CD4-positive, alpha-beta T cell treated with Interleukin-2 at 100 ng/mL for 4 hours (primary cell): ENCODE data around the gene SRSF4.
"Not testable (repeated sequence)": the region's sequence is repeated elsewhere in the genome, so short reads cannot be mapped to it uniquely, and the experiment has no call there.

Experiments used
- DNase-seq: peaks from one replicate; pipeline ENCODE4 v3.0.0-alpha.2; 2020; ENCODE audit warnings: low spot score

SRSF4 gene

DNA sequence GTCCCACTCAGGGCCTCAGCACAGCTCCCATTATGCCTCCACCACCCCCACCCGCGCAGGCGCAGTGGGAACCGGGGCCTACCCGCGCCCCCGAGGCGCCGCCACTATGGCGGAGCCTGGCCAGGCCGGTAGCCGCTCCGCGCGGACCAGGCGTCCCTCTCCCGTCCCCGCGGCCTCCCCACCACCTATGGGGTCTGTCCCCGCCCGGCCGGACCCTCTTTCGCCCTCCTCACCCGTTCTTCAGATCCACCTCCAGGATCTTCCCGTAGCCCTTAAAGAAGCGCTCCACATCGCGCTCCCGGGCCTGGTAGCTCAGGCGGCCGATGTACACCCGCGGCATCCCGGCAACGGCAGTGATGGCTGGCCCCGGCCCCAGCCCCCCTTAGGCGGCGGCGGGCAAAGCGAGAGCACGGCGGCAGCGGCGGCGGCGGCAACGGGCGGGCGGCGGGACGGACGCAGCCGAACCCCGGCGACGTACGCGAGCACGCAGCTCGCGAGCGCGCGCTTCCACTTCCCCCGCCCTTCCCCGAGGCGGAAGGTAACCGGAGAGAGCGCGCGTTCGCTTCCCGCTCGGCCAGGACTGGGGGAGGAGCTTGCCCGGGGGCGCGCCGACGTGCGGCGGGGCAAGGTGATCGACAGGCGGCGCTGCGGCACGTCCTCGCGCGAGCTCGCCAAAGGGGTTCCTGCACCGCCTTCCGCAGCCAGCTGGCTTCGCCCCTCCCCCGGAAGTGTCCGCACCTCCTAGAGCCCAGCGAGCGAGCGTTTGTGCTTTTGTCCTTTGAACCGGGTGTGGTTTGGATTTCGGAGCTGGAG is at the start of gene SRSF4:
TSS of gene SRSF4 (minus strand) at position 488 of the 813 bp plus-strand sequence. CDS start at position 340, 148 bp downstream.
- peak; percentile 99 for DNase-seq

DNA sequence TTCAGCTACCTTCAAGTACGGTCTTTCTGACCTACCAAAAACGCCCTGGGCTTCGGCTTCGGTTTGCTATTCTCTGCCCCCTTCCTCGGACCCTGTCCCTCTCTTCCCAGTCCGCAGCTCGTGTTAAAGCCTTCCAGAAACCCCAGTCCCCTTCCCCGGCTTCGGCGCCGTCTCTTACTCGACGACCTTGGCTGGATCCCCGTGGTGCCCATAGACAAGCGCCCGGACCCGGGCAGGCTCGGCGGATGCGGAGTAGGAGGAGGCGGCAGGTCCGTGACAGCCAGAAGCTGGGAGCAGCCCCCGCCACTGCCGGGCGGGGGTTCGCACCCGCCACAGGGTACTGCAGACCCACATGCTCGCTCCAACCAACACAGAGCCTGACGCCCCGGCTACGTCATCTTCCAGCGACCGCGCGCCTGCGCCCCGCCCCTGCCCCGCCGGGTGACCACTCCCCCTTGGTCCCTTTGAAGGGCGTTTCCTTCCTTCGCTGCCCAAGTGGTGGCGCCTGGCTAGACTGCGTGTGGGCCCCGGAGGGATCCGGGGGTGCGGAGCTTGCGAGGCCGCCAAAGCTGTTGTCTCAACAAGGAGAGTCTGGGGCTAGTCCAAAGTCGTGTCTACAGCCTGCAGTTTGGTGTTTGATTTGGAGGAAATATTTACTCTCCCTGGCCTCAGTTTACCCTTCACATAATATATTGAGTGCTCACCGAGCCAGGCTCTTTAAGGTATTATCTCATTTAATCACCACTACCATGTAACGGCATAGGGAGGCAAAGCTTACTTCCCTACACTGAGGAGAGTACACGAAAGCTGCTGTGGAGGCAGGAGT is 49.1 kb upstream of the SRSF4 start, which contains the start of gene MECR:
TSS of gene MECR (minus strand) at position 382 of the 826 bp plus-strand sequence. CDS start at position 354, 28 bp downstream.
- DNase-seq, result peak; percentile 94

DNA sequence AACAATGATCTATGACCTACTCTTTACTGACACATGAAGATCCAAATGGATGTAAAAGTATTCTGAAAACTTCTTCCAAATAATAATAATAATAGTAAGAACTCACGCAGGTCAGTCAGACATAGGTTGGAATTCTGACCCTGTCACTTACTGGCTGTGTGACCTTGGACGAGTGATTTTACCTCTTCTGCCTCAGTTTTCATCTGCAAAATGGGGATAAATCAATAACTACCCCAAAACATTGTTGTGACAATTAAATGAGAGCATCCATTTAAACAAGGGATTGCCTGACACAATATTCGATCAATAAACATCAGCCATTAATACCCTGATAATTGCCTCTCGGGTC is 48.5 kb upstream of the SRSF4 start:
- DNase-seq, result no peak

DNA sequence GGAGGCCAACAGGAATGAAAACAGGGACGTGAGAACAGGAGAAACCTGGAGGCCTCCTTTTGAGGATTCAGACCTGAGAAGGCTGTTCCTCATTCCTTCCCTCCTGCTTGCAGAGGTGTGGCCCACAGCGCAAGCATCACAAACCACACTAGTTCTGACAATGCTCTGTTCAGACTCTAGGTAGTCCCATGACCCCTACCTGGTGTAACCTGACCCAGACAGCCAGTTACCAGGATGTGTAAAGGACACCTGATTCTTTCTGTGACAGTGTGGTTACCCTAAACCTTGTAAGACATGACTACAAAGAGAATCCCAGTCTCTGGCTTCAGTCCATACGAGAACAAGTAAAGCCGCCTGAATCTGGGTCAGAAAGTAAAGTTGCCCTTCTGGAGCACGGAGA is 45.8 kb upstream of the SRSF4 start:
- no peak for DNase-seq

DNA sequence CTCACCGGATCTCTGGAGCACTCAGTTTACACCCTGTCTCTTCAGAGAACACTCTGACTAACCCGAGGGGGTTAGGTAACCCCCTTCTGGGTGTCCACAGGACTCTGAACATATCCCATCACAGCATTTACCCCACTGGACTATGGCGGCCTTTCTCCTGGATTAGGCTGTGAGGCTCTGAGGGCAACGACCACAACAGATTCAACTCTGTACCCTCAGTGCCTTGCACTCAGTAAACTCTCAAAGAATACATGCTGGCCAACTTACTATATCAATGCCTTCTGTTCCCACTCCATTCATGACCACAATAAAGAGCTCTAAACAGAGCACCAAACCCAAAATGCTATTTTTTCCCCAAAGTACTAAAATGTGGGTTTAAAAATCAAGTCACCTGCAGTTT is 43.7 kb upstream of the SRSF4 start:
- DNase-seq, result no peak

DNA sequence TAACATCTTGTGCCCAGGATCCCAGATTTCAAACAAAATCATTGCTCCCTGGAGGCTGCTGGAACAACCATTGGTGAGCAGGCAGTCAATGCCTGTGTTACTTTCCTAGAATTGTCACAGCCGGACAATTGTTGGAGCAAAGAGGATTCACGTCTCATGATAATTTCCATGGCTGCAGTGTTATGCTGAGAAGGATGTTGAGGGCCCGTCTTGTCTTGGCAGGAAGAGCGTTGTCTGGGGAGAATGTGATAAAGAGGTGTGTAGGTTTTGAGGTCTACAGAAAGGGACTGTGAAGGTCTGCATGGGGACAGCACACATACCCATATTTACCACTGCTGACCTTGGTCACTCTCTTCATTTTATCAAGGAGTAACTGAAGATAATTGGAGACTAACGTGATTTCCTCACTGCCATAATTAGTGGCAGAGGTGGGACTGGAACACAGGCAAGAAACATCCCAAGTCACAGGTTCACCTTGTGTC is 42.7 kb upstream of the SRSF4 start:
- no peak for DNase-seq

DNA sequence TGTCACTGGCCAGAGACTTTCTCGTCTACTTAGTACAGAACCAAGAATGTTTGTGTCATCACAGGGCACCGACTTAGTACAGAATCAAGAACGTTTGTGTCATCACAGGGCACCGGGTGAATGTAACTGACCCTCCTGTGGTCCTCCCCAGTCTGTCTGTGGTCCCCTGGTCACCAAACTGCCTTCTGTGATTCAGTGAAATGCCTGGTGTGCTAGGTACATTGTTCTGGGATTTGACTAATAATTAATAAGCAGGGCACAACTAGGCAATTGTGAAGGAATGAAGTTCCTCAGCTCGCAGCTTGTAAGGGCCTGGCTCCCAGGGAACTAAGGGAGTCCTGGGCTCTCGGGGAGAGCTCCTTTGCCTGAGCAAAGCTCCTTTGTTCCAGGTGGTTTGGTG is 41.8 kb upstream of the SRSF4 start:
- no peak for DNase-seq

DNA sequence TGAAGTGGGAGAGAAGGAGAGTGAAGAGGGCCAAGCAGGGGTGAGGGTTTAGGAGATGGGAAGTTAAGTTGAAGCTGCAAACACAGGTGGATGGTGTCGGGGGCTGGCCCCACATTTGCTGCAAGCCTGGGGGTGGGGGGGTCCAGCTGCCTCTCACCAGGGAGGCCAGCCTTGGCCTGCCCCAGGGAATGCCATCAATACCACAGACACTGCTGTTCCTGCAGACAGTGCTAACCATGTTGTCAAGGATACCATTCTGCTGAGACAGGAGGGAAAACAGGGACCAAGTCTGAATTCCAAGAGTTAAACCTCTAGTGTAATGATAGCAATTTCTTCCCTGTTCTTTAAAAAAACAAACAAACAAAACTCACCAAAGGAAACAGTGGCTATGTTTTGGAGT is 41.0 kb upstream of the SRSF4 start:
- no peak for DNase-seq

DNA sequence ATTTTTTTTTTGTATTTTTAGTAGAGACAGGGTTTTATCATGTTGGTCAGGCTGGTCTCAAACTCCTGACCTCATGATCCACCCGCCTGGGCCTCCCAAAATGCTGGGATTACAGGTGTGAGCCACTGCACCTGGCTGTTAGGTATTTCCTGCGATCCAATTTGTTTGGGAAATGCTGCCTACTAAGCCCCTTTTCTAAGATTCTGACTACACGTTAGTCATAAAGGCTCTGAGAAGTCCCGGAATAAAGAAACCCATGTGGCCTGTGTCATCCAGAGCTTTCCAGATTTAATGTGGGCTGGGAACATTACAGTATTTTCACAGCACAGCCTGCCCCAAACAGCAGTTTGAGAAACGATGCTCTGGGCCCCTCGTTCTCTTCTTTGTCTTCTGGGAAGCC is 40.6 kb upstream of the SRSF4 start:
- DNase-seq, result not testable (repeated sequence)

DNA sequence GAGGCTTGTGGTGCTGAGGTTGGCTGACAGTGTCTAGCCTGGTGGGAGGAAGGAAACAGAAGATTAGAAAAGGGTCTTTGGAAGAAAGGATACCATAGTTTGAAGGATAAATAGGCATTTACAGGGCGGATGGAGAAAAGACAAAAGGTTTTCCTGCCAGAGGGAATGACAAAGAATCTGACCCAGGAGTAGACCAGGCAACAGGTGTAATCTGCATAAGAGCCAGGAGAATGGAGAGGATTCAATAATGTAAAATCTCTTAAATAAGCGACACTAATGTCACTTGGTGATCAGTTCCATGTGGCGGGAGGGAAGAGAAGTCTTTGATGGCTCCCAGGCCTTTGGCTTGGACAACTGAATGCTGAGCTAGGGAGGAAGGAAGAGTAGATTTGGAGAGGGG is 39.6 kb upstream of the SRSF4 start:
- no peak for DNase-seq

DNA sequence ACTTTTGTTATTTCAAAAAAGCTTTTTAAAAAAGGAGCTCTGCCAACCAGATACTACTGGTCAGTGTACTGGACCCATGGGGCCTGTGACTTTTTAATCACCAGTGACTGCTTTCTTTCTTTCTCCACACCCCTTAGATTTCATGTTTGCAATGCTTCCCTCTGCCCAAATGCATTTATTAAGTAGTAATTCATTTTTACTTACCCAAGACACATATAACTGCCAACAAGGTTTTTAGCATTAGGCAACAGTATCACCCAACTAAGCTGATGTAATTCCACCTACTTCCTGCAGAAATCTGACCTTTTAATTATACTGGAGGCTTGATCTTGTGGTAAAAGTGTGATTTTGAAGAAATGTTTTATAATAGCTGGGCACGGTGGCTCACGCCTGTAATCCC is 36.5 kb upstream of the SRSF4 start:
- no peak for DNase-seq

DNA sequence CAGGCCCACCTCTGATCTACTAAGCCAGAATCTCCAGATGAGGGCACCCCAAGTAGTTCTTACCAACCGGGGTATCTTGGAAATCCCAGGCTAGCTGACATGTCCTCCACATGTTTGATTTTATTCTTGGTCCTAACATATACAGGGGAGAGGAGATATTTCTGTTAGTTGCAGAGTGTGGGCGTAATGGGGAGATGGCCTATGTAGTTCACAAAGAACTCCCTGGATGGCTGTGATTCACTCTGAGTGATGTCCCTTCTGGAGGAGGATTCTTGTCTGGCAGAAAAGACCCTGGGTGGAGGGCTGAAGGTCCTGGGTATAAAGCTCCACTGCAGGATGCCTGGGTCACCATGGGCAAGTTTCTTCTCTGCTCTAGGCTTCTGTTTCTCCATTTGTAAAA is 35.9 kb upstream of the SRSF4 start:
- no peak for DNase-seq

DNA sequence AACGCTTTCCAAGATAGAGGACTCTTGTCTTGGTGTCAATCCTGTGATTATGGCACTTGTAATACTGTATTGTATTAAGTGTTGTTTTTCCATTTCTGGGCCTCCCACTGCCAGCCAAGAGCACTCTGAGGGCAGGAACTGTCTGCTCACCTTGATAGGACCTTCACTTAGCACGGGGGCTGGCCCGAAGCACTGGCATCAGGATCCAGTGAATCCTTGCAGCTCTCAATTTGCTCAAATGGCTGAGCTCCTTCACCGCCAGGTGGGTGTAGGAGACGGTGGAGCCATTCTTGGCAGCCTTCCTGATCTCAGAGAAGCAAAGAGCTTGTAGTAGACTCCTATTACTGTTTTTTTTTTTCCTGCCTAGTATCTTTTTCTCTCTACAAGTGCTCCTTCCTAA is 31.4 kb upstream of the SRSF4 start:
- DNase-seq, result no peak

DNA sequence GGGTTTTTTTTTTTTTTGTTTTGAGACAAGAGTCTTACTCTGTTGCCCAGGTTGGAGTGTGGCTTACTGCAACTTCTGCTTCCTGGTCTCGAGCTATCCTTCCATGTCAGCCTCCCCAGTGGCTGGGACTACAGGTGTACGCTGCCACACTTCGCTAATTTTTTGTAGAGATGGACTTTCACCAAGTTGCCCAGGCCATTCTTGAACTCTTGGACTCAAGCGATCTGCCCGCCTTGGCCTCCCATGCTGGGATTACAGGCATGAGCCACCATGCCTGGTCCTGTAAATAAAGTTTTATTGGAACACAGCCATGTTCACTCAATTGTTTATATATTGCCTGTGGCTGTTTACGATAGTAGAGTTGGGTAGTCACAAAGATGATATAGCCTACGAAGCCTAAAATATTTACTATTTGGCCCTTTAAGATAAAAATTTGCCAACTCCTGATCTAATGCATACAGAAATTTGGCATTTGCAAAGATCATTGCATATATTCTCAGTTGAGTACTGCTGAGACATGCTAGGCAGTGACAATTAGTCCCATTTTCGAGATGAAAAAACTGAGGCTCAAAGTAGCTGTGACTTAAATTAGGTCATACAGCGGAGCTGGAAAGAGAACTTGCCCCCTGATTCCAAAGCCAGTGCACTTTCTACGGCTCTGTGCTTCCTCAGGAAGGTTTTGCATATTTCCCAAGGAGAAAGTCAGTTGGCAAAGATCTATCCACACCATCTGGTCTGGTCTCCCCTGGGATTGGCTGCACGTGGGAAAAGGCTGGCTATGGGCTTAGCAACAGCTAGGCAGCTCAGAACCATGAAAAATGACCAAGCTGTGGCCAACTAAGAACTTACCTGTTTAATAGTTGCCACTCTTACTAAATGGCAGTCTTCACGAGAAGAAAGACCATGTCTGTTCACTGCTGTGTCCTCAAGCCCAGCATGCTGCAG is 29.7 kb upstream of the SRSF4 start:
- no peak for DNase-seq

DNA sequence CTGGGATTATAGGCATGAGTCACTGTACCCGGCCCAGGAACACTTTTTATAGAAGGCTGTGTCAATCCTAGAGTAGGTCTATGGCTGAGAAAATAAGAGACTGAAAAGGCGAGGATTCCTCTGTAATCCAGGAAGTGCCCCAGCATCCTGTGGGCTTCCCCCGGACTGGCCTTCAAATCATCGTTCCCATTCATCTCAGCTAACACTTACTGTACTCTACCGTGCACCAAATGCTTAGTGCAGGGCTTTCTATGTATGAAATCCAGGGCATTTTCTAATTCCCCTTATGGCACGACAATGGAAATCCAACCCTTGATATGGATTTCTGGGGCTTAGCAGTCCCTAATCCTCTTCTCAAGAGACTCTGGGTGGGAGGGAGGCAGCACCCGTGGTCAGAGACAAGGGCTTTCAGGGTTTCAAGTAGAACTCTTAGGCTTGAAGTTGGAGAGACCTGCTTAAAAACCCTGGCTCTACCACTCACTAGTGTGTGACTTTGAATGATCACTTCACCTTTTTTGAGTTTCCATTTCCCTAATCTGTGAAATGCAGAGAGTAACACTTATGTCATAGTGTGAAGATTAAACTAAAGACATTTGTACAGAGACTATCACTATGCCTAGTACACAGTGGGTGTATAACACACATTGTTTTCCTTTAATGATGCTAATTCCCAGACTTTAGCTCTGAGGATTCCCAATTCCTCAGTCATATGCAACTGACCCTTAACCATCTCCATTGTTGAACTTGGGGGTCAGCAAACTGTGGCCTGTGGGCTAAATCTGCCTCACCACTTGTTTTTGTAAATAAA is 28.8 kb upstream of the SRSF4 start:
- DNase-seq, result no peak

DNA sequence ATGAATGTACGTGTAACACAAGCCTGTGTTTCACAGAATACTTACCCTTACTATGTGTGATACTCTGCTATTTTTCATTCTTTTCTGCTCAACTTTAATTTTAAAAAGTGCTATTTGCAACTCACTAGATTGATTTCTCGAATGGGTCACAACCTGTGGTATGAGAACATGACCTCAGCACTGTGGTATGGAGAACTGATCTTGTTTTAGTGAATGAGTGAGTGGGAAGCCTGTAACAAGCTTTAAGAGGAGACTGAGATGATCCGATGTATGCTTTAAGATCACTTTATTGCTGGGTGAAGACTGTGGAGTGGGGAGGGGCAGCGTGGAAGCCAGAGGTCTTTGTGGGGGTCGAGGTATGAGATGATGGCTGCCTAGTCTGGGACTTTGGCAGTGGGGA is 27.5 kb upstream of the SRSF4 start:
- no peak for DNase-seq

DNA sequence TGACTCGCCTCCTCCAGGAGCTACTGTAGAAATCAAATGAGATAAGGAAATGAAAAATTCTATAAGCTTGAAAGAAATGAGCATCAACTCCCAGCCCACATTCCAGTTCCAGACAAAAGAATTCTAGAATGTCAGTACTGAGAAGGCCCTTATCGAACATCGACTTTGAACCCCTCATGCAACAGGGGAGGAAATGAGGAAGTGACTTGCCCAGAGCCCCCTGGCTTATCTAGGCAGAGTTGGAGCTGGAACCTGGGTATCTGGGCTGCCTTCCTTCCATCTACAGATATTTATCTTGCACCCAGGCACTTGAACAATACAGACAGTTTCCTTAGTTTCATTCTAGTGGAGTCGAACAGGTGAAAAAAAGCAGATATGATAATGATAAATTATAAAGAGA is 26.7 kb upstream of the SRSF4 start:
- DNase-seq, result no peak

DNA sequence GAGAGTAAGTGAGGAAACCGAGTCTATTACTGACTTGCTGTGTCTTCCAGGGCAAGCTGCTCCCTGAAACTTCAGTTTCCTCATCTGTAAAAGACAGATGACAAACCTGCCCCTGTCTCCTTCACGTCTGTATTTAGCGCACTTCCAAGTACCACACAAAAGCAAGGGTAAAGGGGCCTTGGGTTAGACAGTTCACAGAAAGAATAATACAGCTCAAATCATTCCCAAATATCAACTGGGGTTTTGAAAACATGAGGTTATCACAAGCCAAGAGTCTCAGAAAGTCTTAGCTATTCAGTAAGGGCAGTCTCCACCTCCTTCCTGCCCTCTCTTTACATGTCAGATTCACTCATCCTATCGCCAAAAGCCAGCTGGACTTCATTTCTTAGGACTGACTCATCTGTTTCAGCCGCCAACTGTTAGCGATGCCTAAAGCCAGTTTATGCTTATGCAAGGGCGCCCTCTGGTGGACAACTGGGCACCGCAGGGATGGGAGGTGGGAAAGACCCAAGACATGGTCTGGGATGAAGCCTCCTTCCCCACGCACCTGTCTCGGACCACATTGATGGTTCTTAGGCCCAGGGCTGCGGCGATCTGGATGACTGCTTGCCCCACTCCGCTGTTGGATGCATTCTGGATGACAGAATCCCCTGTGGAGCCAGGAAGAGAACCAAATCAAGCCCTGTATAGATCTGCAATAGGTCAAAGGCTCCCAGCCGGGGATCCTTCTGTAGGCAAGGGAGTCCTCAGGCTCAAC is 21.1 kb upstream of the SRSF4 start:
- DNase-seq, result peak; percentile 89

DNA sequence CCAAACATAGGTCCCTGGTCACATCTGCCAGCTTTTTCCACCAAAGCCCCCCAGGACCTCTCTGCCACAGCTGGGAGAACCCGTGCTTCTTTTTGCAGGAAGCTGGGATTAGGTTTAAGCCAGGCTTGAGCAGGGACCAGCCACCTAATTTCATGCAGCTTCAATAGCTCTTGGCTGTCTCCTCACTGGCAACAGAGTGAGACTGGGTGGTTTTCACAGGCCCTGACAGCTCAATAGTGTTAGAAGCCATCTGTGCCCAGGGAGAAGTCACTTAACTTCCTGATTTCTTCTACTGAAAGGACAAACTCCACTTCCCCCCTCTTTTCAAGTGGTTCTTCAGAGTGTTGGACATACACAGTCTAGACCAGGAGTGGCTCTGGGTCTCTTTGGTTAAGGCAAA is 20.4 kb upstream of the SRSF4 start:
- DNase-seq, result no peak

DNA sequence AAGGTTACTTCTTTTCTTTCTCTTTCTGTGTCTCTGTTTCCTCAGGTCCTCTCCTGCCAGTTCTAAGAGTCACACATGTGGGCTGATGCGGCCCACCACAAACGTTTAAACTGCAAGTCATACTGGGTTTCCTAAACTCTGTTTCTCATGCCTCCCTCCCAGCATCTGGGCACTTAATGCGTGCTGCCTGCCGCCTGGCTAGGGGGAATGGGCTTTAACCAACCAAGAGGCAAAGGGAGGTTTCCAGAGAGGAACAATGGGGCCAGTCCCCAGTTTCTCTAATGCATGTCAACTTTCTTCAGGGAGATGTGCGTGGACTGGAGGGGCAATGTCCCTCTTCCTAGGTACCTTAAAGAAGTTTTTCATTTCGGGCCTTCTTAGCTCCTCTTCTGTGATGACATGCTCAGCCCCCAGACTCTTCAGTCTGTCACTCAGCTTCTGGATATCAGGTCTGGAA is 19.9 kb upstream of the SRSF4 start:
- no peak for DNase-seq
